Left lung (tissue), 10 donors: ENCODE data around the gene LAIR1. TPM values are rescaled to one million over a fixed set of nuclear protein-coding genes. Genes with fewer than 3 reads are reported as not detected.
A peak's percentile ranks its signal among the peaks of the same experiment; 100 is the strongest.
"Not testable (repeated sequence)": the region's sequence is repeated elsewhere in the genome, so short reads cannot be mapped to it uniquely, and the experiment has no call there.

Experiments used
- ATAC-seq: fragments of 200-7000 bp; cut with Tn5 transposase; one replicate; pipeline ENCODE4 v1.9.1; 2020; ENCODE audit warnings: moderate library complexity
- DNase-seq, 4 donors: peaks; one replicate each; pipeline ENCODE4 v3.0.0-alpha.2; 2013 to 2020
- H3K27ac ChIP-seq, 2 donors: fragments of 200-600 bp; sonication (generic) in 1 of 2; one replicate each; pipeline versions ENCODE4 v1.5.0 to v1.8.0; 2020 to 2021
- H3K27me3 ChIP-seq, 2 donors: fragments of 200-600 bp; sonication (generic) in 1 of 2; one replicate each; pipeline versions ENCODE4 v1.5.0 to v1.8.0; 2020 to 2021
- H3K36me3 ChIP-seq, 2 donors: fragments of 200-600 bp; sonication (generic) in 1 of 2; one replicate each; pipeline versions ENCODE4 v1.5.0 to v1.8.0; 2020 to 2021
- H3K4me1 ChIP-seq, 2 donors: fragments of 200-600 bp; one replicate each; pipeline ENCODE4 v1.8.0; 2021
- H3K4me3 ChIP-seq, 2 donors: fragments of 200-600 bp; sonication (generic) in 1 of 2; one replicate each; pipeline versions ENCODE4 v1.5.0 to v1.8.0; 2020 to 2021; ENCODE audit warnings: mild to moderate bottlenecking in 1 of 2
- H3K9me3 ChIP-seq, 2 donors: fragments of 200-600 bp; sonication (generic) in 1 of 2; one replicate each; pipeline versions ENCODE4 v1.5.0 to v1.8.0; 2020 to 2021
- CTCF ChIP-seq, 2 donors: fragments of 200-600 bp; sonication (generic) in 1 of 2; IDR thresholded peaks; one replicate each; pipeline versions ENCODE4 v1.5.0 to v1.8.0; 2021; ENCODE audit warnings: antibody characterized with exemption in 2 of 2
- intact Hi-C, 2 donors: fragments of 100-400 bp; cut with DNase I; formaldehyde crosslinking; loops; one replicate each; pipeline versions ENCODE4 v1.11.2 to v1.14.2; 2022
- polyA plus RNA-seq, 6 donors: library from polyadenylated mRNA; unstranded; fragments of 120-200 nt; gene quantifications; one replicate each; pipeline ENCODE4 v1.2.1, GENCODE V29; 2013; ENCODE audit not compliant: insufficient read length in 6 of 6
- total RNA-seq, 2 donors: library from RNA; stranded (reverse); fragmentation: NEBNext Ultra II Directional; extraction: Animal tissue kit (Norgen Biotek cat#: 25700); gene quantifications; one replicate each; pipeline ENCODE4 v1.2.1, GENCODE V29; 2021
- donor health status: DM: no; HTN: yes; CAD: no.
- donor health status: DM: no; HTN: no; CAD: no.

Gene LAIR1
- total and polyA plus RNA-seq, 8 donors, result 5.0 to 172 (median 7.5) TPM

- TF ChIP-seq CTCF (IDR thresholded peaks at IDR 0.05), result no peak
- Histone ChIP-seq H3K27ac (no peak overlapping the region), H3K9me3 (no peaks in the 10 kb centered on the region), H3K27me3 (peaks cover 0 to 22% of the 10 kb centered on the region in 2 donors), H3K4me1 (peaks cover 0 to 6% of the 10 kb centered on the region in 2 donors), H3K4me3 (no peak overlapping the region), H3K36me3 (no peaks in the 10 kb centered on the region)
- intact Hi-C loops, result loop anchor here in 1 of 2 donors (10.0 kb wide), 1 partner anchor 65 kb away; no protein-coding TSS in a partner anchor
- ATAC-seq (no peak), DNase-seq (no peak)
Observed at GRCh38 chr19:54329476-54330165, 35.1 kb downstream of the LAIR1 start.

GRCh38 chr19:54328781-54329180, 36.0 kb downstream of the LAIR1 start:
- not testable (repeated sequence) for ATAC-seq, H3K36me3 ChIP-seq, H3K4me1 ChIP-seq, H3K27ac ChIP-seq, DNase-seq, H3K9me3 ChIP-seq, H3K4me3 ChIP-seq
- peaks cover 4 to 31% of the 10 kb centered on the region in 2 donors for H3K27me3 ChIP-seq
- intact Hi-C loops, result loop anchor here in 1 of 2 donors (10.0 kb wide), 1 partner anchor 66 kb away; no protein-coding TSS in a partner anchor

- intact Hi-C loops, result loop anchor here in 1 of 2 donors (10.0 kb wide), 1 partner anchor 69 kb away; no protein-coding TSS in a partner anchor
- H3K36me3 ChIP-seq, result no peaks in the 10 kb centered on the region
- H3K27me3 ChIP-seq, result peaks cover 4 to 39% of the 10 kb centered on the region in 2 donors
- H3K4me3 ChIP-seq, result no peak overlapping the region
- H3K27ac ChIP-seq, result no peak overlapping the region
- H3K4me1 ChIP-seq, result peaks cover 0 to 6% of the 10 kb centered on the region in 2 donors
- no peaks in the 10 kb centered on the region for H3K9me3 ChIP-seq
- DNase-seq (no peak), ATAC-seq (no peak)
- TF ChIP-seq CTCF (IDR thresholded peaks at IDR 0.05), result no peak
Observed at GRCh38 chr19:54325631-54326030, 39.1 kb downstream of the LAIR1 start.

DNA sequence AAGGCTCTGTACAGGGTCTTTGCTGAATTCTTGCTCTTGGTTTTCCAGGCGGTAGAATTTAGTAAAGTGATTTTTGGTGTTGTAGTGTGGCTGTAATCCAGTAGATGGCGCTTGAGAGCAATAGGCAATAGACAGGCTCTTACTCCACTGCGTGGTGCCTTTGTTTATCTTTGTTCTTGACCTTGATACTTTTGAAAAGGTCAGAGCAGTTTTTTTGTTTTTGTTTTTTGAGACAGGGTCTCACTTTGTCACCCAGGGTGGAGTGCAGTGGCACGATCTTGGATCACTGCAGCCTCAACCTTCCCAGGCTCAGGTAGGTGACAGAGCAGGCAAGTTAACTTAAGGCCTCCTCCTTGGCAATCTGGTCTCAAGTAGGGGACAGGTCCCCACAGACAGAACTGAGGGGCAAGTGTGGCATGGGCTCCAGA, 39.5 kb downstream of the LAIR1 start:
- Histone ChIP-seq H3K27ac (no peak overlapping the region), H3K27me3 (peaks cover 4 to 39% of the 10 kb centered on the region in 2 donors), H3K9me3 (no peaks in the 10 kb centered on the region), H3K36me3 (no peaks in the 10 kb centered on the region), H3K4me3 (no peak overlapping the region), H3K4me1 (peaks cover 0 to 6% of the 10 kb centered on the region in 2 donors)
- peak; percentile 78 to 89 for TF ChIP-seq CTCF (IDR thresholded peaks at IDR 0.05)
- intact Hi-C loops, result loop anchor here in 1 of 2 donors (10.0 kb wide), 1 partner anchor 70 kb away; no protein-coding TSS in a partner anchor
- ATAC-seq (peak; percentile 91), DNase-seq (peak in 1 of 4 donors; percentile 49)

GRCh38 chr19:54324071-54324470, 40.7 kb downstream of the LAIR1 start:
- no peak for TF ChIP-seq CTCF (IDR thresholded peaks at IDR 0.05)
- intact Hi-C loops, result loop anchor here in 1 of 2 donors (10.0 kb wide), 1 partner anchor 71 kb away; no protein-coding TSS in a partner anchor
- no peaks in the 10 kb centered on the region for H3K36me3 ChIP-seq
- DNase-seq (no peak), ATAC-seq (no peak)
- H3K4me3 ChIP-seq, result no peak overlapping the region
- peaks cover 0 to 10% of the 10 kb centered on the region in 2 donors for H3K4me1 ChIP-seq
- peaks cover 4 to 33% of the 10 kb centered on the region in 2 donors for H3K27me3 ChIP-seq
- H3K9me3 ChIP-seq, result no peaks in the 10 kb centered on the region
- H3K27ac ChIP-seq, result no peak overlapping the region
